ENCODE data around the gene SNPH.

The SNPH gene

GRCh38 chr20:1283522-1284510 lies 17.7 kb downstream of the SNPH start:
- no peak for DNase-seq (ENCODE audit: low read depth)
- H3K4me3 ChIP-seq (ENCODE audit: low read depth, low read length): no peak overlapping the region

DNA sequence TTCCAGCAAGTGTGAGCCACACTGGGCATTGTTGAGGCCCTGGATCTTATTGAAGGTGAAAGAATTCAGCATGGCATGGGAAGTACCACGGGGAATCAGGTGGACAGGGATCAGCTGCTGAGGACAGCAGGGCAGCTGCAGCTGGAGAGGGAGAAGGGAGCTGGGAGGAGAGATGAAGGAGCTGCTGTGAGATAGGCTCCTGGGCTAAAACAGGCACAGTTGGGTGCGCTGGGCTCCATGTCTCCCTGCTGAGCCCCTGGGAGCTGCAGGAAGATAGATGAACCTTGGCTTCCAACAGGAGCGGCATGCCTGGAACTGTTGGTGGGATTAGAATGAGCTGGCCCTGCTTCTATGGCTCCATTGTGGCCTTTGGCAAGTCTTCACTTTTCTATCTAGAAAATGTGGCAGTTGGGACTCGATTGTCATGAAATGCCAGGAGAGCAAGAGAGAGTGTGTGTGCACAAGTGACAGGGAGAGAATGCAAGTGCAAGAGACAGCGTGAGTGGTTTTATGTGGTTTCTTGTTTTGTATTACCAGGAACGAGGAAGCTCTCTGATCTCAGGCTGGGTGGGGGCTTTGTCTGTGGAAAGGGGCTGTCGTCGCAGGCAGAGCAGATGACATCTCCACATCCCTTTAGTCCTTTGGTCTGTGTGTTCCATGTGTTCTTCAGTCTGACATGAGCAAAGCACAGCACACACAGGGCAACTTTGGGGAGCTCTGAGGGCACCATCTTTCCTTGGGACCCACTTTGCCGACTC lies 20.4 kb downstream of the SNPH start:
- H3K4me3 ChIP-seq (ENCODE audit: low read depth, low read length): no peak overlapping the region
- no peak for DNase-seq (ENCODE audit: low read depth)

DNA sequence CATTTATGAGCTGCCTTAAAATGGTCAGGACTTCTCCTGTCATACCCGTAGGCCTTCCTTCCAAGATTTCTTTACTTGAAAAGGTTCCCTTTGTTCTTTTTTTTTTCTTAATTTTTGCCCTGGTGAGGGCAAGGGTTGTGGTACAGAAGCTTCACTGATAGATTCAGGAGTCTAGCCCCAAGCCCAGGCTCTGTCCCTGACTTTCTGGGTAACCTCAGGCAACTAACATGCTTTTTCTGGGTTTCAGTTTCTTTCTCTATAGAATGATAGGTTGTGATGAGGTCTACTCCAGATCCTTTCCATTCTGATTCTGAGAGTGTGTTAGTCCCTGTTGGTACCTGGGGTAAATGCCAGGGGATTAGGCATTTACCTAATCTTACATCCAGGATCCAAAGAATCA lies 21.2 kb downstream of the SNPH start:
- no peak for DNase-seq (ENCODE audit: low read depth)
- no peak overlapping the region for H3K4me3 ChIP-seq (ENCODE audit: low read depth, low read length)

DNA sequence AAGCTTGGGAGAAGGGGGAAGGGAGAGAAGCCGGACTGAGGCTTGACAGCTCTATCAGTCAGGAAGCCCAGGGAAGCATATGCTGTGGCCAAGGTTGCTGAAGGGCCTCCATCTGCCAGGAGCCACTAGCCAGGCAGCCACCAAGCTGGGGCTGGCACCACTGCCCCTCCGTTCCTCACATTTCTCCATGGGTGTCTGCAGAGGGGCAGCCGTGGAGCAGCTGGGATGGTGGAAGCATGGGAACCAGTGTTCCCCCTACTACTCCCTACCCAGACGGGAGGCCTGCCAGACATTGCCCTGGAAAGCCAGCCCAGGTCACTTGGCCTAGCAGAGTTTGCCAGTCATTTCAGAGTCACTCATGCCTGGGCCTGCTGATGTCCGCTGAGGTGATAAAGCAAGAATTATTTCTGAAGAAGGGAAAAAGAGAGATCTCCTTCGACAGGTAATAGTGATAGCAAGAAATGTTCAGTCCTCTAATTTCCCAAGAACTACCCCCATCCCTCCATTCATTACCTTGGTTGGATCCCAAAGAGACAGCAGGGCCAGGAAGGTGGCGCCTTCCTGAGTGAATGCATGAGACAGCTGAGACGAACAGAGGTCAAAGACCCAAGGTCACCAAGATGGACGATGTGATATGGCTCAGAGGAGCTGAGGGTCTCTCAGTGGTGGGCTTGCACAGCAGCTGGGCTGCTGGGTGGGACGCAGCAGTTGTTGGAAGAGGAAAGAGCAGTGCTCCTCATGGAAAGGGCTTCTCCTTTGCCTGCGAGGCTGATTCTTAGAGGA lies 21.9 kb downstream of the SNPH start:
- no peak overlapping the region for H3K4me3 ChIP-seq (ENCODE audit: low read depth, low read length)
- DNase-seq (ENCODE audit: low read depth): no peak

DNA sequence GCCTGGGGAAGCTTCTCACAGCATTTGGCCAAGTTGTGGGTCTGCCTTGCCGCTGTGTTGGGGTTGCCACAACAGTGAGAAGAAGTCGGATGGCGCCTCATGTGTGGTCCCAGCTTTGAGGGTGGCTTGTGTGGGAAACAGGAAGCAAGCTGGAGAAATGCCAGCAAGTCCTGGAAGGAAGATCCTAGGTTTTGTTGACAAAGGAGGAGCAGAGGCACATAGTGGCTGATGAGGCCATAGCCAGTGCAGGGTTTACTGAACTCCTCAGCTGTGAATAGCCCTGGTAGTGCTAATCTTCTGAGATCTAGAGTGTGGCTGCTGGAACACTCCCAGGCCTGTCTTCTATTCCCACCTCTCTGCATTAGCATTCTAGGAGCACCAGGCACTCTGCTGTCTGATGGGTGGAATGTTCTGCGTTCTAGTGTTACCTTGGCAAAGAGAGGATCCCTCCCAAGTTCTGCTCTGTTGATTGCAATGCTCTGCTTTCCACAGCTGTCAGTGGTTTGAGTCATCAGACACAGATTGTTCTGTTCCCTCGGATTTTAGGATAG lies 25.2 kb downstream of the SNPH start:
- H3K4me3 ChIP-seq (ENCODE audit: low read depth, low read length): no peak overlapping the region
- DNase-seq (ENCODE audit: low read depth): peak; percentile 71

DNA sequence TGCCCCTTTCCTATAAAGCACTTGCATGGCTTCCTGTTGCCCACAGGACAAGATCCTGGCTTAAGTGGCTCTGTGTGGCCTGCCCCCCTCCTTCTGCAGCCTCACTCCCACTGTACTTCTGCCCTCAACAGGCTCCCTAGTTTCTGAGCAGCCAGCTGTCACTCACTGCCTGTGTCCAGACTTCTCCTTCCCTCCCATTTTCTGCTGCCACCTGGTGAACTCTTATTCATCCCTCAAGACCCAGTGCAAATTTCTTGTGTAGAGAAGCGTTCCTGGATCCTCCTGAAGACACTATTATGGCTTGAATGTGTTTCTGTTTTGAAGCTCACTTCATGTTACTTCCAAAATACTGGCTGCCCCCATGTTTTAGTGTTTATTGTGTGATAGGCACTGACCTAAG lies 26.5 kb downstream of the SNPH start:
- H3K4me3 ChIP-seq (ENCODE audit: low read depth, low read length): no peak overlapping the region

GRCh38 chr20:1293641-1294379 lies 27.7 kb downstream of the SNPH start:
- no peak overlapping the region for H3K4me3 ChIP-seq (ENCODE audit: low read depth, low read length)
- no peak for DNase-seq (ENCODE audit: low read depth)

More for the DNA sequence above, 26.5 kb downstream of the SNPH start:
- DNase-seq (ENCODE audit: low read depth): no peak

DNA sequence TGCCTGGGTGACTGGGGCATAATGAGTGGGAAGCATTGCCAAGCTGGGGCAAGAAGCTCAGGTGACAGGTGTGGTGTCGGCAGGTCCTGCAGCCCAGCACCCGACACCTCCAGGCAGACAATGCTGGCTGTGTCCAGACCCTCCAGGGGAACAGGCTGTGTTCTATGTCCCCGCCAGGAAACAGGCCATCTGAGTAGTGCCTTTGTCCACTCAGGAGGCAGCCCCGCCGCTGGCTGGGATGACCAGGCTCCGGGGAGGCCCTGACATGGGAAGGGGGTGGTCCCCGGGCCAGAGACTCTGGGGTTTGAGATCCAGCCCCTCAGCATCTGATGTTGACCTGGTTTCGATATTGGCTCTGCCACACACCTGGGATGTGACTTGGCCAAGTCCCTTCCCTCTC lies 28.4 kb downstream of the SNPH start:
- no peak for DNase-seq (ENCODE audit: low read depth)
- H3K4me3 ChIP-seq (ENCODE audit: low read depth, low read length): no peak overlapping the region

- DNase-seq (ENCODE audit: low read depth): no peak
- no peak overlapping the region for H3K4me3 ChIP-seq (ENCODE audit: low read depth, low read length)
Observed at GRCh38 chr20:1295276-1295930, 29.3 kb downstream of the SNPH start.

- H3K4me3 ChIP-seq (ENCODE audit: low read depth, low read length): no peak overlapping the region
- no peak for DNase-seq (ENCODE audit: low read depth)
Observed at GRCh38 chr20:1296117-1296610, 30.1 kb downstream of the SNPH start.

- no peak overlapping the region for H3K4me3 ChIP-seq (ENCODE audit: low read depth, low read length)
- no peak for DNase-seq (ENCODE audit: low read depth)
Observed at GRCh38 chr20:1296922-1297321, 30.8 kb downstream of the SNPH start.

DNA sequence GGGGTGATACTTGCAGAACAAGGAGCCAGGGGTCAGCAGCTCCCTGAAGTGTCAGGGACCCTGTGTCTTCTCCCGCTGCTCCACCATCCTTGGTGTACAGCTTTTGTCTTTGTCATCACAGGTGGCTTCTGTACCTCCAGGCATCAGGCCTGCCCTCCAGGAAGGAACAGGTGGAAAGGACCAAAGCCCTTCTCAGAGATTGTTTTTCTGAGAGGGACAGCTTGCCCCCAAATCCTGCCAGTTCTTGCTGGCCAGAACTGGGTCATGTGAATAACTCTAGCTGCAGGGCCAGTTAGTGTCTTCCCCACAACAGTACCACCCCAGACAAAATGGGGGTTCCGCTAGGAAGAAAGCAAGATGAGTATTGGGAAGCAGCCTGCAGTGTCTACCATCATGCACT lies 31.4 kb downstream of the SNPH start:
- no peak for DNase-seq (ENCODE audit: low read depth)
- no peak overlapping the region for H3K4me3 ChIP-seq (ENCODE audit: low read depth, low read length)

DNA sequence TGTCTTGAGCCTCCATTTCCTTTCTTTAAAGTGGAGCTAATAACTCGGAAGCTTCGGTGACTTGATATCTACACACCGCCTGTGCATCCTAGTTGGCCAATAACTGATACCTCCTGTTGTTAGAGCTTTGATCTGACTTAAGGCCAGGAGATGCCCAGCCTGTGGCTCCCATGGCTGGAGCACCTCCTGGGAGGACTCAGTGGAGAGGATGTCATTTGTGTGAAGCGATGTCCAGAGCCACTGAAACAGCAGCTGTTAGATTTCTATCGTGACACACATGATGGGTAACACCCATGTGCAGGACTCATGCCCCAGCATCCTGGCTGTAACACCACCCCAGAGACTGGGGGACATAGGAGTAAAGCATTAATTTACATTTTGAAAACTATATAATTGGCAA lies 32.1 kb downstream of the SNPH start:
- no peak overlapping the region for H3K4me3 ChIP-seq (ENCODE audit: low read depth, low read length)
- no peak for DNase-seq (ENCODE audit: low read depth)

- no peak overlapping the region for H3K4me3 ChIP-seq (ENCODE audit: low read depth, low read length)
- no peak for DNase-seq (ENCODE audit: low read depth)
Observed at GRCh38 chr20:1298888-1299511, 32.9 kb downstream of the SNPH start.

- no peak overlapping the region for H3K4me3 ChIP-seq (ENCODE audit: low read depth, low read length)
- DNase-seq (ENCODE audit: low read depth): no peak
Observed at GRCh38 chr20:1299522-1299921, 33.4 kb downstream of the SNPH start.

DNA sequence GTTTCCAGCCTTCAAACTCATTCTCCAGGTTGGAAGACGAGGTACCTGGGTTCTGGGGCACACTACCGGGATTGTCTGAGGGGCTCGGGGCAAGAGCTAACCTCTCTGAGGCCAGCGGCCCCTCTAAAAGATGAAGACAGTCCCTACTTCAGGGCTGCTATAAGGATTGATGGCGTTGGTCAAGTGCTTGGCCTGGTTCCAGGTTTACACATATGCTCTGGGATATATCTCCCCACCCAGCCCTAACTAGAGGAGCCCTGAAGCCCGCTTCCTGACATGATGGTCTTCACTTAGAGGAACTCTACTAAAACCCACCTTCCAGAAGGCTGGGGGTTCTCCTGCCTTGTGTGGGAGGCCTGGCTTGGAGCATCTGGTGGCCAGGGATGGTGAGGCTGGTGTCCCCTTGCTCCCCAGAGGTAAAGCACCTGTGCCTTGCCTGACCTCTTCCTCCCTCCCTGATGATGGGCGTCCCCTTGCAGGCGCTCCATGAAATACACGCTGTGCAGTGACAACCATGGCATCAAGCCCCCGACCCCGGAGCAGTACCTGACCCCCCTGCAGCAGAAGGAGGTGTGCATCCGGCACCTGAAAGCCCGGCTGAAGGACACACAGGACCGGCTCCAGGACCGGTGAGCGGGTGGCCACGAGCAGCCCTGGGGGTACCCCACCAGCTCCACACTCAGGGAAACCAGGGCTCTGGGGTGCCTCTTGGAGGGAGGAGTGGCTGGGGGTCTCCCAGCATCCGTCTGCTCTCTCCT lies 34.2 kb downstream of the SNPH start:
- no peak overlapping the region for H3K4me3 ChIP-seq (ENCODE audit: low read depth, low read length)
- no peak for DNase-seq (ENCODE audit: low read depth)

GRCh38 chr20:1301031-1301529 lies 35.0 kb downstream of the SNPH start:
- no peak for DNase-seq (ENCODE audit: low read depth)
- H3K4me3 ChIP-seq (ENCODE audit: low read depth, low read length): no peak overlapping the region
